NCI-H2081 treated with DMSO at 0.1 percent for 48 hours (cell line): ENCODE data around the gene DNHD1.

ENCODE experiments used
- DNase-seq: peaks from one replicate; lab custom pipeline; 2025; lab: John Stamatoyannopoulos, UW

DNHD1 gene

DNA sequence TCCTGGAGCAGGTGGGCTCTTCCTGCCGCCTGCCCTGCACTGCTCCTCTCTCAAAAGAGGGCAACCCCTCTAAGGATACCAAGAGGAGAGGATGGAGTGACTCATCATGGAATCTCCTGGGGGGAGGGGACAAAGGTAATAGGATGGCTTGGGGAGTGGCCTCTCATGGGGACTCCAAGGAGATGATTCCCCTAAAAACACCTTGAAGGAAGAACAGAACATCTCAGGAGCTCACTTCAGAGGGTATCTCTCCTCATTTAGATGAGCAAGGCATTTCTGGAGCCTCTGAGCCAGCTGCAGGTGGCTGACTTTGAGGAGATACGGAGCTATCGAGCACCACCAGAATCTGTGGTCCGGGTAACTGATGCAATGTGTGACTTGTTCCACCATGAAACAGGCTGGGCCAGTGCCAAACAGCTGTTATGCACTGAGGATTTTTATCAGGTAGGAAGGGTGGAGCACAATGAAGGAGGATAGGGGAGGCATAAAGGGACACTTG, 66.1 kb downstream of the DNHD1 start:
- no peak for DNase-seq

DNA sequence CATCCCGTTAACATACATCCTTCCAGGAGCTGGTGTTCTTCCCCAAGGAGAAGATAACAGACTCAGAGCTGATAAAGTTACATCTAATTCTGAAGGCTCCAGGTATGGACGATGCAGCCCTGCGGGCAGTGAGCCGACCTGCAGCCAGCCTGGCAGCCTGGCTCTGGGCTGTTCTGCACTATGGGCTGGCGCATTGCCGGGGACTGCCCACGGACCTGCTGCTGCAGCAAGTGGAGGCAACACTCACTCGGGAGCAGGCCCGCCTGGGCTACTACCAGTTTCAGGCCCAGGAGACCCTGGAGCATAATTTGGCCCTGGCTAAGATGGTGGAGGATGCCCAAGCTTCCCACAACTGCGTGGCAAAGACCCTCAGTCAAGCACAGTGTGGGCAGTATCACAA, 66.6 kb downstream of the DNHD1 start:
- DNase-seq, result no peak

DNA sequence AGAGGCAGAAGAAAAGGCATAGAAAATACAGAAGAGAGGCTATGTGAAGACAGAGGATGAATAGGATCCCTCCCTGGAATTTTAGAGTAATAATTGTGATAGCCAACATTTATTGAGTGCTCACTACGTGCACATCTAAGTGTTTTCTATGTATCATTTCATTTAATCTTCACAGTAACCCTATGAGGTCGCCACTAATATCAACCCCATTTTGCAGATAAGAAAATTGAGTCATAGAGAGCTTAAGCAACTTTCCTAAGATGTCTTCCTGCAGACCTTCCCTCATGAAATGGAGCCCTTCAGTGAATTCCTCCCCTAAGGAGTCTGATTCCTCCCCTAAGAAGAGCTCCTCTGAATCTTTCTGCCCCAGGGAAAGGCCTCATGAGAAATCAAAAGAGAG, 68.2 kb downstream of the DNHD1 start:
- DNase-seq, result no peak

DNA sequence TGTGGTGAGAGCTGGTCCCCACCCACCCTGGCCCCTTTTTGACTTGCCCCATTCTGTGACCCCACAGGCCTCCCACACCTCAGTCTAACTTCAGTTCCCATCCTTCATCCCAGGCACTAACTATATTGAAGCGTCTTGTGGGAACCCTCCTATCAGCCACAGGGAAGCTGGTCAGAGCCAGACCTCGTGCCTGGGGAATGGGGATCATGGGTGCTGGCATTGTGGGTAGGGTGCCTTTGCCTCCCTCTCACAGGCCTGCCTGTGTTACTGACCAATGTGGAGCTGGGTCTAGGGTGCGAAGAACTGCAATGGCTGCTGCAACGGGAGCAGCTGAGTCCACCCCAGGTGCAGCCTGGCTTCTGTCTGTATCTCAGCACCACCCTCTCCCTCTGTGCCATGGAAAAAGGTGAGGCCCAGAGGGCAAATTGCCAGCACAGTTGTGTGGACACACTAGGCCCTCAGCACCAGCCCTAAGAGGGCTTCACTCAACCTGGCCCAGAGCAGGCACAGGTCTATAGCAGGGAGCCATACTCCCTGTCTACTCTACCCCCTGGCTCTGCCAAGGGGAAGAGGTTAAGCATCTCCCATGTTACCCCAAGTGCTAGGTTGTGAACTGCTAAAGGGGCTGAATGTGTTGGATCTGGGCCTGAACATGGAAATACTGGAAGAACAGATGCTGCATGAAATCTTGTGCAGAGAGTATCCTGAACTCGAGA, 69.1 kb downstream of the DNHD1 start:
- DNase-seq, result no peak

DNA sequence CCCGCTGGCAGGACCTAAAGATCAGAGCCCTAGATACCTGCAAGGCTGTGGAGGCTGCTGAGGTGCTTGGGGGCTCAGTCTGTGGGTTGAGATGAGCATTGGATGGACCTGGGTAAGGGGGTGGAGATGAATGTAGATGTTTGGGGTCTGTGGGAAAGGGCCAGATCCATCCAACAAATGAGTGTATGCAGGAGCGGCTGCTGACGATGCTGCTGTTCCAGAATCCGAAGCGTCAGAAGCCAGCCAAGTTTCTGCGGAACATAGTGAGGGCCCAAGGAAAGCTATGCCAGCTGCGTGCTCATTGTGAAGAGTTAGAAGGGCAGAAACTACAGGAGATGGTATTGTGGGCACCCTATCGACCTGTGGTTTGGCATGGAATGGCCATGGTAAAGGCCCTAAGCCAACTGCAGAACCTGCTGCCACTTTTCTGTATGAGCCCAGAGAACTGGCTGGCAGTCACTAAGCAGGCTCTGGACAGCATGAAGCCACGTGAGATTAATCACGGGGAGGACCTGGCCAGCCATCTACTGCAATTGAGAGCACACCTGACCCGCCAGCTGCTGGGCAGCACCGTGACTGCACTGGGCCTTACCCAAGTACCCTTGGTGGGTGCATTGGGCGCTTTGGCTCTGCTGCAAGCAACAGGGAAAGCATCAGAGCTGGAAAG, 69.8 kb downstream of the DNHD1 start:
- no peak for DNase-seq

DNA sequence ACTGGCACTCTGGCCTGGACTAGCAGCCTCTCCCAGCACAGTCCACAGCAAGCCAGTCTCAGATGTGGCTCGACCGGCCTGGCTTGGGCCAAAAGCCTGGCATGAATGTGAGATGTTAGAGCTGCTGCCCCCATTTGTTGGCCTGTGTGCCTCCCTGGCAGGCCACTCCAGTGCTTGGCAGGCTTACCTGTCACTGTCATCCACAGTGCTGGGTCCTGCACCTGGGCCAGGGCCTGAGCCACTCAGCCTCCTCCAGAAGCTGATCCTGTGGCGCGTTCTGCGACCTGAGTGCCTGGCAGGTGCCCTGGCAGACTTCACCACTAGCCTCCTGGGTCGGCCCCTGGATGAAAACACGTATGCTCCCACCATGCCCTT, 70.3 kb downstream of the DNHD1 start:
- no peak for DNase-seq

DNA sequence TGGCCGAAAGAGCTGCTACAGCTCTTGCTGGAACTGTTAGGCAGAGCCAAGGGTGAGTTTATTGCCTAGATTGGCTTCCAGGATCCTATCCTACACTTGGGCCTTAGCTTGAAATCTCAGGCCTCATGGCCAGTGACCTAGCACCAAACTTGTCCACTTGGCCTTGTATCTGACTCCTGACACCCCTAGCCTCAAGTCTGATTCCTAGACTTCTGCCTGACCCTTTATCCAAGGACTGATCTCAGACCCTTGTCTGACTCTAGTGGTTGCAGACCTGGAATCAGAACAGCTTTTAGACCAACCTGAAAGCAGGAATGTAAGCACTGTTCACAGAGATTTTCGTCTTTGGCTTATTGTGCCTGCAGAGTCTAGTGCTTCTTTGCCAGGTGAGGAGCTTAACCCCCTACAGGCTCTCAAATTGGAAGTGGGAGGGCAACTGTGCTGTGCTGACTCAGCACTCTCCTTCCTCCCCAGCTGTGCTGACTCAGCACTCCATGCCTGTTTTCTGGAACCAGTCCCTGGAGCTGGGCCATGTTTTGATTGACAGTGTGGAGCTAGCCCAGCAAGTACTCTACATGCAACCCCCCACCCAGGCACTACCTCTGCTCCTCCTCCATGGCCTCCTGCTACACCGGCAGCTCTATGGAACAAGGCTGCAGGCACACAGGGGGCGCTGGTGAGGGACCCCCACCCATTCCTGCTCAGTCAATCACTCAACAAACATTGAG, 71.3 kb downstream of the DNHD1 start:
- DNase-seq, result no peak

DNA sequence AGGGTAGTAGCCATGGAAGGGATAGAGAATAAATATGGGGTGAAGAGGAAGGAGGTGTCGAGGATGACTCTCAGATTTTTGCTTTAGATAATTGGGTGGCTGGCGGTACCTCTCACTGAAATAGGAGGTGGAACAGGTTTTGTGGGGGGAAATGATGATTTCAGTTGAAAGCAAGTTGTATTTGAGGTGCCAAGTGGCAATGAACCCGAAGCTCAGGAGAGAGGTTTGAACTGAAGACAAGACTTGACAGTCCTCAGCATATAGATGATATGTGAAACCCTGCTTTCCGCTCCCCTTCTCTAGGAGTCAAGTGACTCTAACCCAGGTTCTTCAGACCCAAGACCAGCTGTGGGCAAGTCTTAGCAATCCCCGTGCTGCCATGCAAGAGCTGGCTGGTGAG, 72.6 kb downstream of the DNHD1 start:
- no peak for DNase-seq

DNA sequence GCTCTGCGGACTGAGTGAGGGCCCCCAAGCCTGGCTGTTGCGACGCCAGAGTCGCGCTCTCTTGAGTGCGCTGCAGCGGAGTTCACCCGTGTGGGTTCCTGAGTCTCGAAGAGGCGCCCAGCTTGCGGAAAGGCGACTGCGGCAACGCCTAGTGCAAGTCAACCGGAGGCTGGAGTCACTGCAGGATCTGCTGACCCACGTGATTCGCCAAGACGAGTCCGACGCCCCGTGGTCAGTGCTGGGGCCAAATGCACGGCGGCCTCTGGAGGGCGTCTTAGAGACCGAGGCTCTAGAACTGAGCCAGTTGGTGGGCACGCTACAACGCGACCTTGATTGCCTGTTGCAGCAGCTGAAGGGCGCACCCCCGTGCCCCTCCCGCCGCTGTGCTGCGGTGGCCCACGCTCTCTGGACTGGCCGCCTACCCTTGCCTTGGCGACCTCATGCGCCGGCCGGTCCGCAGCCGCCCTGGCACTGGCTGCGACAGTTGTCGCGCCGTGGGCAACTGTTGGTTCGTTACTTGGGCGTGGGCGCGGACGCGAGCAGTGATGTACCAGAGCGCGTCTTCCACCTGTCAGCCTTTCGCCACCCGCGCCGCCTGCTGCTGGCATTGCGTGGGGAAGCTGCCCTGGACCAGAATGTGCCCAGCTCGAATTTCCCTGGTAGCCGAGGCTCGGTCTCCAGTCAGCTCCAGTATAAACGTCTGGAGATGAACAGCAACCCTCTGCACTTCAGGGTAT, 73.8 kb downstream of the DNHD1 start:
- no peak for DNase-seq

DNA sequence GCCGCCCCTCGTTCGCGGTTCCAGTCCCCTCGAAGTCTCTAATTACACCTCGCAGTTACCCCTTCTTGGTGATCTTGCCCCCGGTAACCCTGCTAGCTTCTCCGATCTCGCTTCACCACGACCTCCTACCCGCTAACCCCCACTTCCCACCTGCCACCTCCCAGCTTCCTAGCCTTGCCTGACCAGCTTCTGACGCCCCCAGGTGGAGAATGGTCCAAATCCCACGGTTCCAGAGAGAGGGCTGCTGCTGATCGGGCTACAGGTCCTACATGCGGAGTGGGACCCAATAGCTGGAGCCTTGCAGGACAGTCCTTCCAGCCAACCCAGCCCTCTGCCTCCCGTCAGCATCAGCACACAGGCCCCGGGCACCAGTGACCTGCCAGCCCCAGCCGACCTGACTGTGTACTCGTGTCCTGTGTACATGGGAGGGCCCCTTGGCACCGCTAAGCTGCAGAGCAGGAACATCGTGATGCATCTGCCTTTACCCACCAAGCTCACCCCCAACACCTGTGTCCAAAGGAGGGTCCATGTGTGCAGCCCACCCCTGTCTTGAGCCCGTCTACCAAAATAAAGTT, 74.4 kb downstream of the DNHD1 start:
- DNase-seq, result no peak

DNA sequence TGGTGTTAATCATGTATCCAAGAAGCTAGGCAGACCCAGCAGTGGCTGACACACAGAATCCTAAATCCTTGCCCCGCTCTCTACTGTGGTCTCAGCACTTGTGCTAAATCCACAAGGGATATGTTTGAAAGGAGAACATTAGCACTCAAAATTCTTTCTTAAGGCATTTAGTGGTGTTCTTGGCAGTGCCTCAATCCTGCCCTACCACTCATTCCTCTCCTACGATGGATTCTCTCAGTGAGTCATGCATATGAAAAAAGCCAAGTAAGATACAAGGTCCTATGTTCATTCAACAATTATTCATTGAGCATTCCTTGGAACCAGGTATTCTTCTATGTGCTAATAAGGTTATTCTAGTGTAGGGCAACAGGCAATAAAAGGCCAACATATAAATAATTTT, 75.1 kb downstream of the DNHD1 start:
- DNase-seq, result no peak

DNA sequence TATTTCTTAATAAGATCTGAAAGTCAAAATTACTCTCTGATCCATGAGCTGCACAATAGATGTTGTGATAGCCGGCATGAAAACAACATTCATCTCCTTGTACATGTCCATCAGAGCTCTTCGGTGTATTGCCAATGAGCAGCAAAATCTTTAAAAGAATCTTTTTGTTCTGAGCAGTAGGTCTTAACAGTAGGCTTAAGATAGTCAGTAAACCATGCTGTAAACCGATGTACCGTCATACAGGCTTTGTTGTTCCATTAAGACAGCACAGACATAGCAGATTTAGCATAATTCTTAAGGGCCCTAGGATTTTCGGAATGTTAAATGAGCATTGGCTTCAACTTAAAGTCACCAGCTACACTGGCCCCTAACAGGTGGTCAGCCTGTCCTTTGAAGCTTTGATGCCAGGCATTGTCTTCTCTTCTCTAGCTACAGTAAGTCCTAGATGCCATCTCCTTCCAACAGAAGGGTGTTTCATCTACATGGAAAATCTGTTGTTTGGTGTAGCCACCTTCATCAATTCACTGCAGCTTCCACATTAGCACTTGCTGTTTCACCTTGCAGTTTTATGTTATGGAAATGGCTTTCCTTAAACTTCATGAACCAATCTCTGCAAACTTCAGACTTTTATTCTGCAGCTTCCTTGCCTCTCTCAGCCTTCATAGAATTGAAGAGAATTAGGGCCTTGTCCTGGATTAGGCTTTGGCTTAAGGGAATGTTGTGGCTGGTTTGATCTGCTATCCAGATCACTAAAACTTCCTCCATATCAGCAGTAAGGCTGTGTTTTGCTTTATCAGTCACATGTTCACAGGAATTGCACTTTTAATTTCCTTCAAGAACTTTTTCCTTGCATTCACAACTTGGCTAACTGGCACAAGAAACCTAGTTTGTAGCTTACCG, 78.0 kb downstream of the DNHD1 start:
- no peak for DNase-seq

DNA sequence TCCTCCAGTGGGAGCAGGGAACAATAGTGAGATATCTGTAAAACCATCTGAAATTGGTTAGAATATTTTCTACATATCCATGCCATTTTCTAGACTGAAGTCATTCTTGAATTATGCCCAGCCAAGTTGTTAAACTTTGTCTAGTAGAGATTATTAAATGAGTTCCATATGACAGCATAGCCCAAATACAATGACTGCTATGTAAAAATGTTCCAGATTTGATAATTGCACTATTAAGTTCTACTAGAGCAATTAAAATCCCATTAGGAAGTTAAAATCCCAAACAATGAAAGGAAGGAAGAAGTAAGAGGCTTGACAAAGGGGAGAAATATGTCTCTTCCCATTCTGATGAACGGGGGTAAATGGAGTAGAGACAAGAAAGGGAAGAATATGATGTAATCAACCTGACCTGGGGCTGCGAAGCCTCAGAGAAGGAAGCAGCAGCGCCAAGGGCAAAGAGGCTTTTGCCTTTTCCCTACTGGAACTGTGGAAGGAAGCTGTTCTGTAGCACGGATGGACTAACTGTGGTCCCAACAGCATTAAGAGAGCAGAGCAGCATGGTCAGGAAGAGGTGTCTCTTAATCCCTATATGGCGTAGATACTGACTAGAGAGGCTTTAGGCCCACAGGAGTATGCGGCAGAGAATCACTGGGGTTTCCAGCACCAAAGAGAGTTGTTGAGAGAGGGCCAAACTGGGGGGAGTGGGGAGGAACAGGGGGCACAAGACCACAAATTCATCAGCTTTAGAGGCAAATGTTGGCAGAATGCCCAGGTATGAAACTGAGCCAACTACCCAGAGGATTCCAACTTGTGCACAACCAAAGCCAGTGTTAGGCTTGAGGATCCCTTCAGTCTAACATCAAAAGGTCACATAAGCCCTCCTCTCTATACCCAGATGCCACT, 79.6 kb downstream of the DNHD1 start:
- peak; percentile 11 for DNase-seq

DNA sequence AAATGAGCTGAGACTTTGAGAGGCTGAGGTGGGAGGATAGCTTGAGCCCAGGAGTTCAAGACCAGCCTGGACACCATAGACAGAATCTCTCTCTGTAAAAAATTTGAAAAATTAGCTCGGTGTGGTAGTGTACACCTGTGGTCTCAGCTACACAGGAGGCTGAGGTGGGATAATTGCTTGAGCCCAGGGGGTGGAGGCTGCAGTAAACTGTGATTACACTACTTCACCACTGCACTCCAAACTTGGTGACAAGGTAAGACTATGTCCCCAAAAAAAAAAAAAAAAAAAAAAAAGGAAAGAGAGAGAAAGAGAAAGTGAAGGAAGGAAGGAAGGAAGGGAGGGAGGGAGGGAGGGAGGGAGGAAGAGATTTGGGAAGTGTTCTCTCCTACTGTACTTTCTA, 81.1 kb downstream of the DNHD1 start:
- DNase-seq, result no peak

DNA sequence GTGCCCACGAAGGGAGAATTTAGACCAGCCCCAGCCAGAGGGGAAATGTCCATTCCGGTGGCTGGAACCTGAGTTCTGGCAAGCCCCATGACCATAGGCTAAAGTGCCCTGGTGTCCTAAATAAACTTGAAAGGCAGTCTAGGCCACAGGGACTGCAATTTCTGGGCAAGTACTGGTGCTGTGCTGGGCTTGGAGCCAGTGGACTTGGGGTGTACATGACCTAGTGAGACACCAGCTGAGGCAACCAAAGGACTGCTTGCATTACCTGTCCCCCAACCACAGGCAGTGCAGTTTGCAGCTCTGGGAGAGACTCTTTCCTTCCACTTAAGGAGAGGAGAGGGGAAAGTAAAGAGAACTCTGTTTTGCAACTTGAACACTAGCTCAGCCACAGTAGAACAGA, 82.6 kb downstream of the DNHD1 start:
- no peak for DNase-seq

DNA sequence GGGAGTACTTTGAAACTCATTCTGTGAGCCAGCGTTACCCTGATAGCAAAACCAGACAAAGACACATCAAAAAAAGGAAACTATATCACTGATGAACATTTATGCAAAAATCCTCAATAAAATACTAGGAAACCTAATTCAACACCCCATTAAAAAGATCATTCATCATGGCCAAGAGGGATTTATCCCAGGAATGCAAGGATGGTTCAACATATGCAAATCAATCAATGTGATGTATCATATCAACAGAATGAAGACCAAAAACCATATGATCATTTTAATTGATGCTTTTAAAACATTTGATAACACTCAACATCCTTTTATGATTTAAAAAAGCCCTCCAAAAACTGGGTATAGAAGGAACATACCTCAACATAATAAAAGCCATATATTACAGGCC, 86.5 kb downstream of the DNHD1 start:
- no peak for DNase-seq

DNA sequence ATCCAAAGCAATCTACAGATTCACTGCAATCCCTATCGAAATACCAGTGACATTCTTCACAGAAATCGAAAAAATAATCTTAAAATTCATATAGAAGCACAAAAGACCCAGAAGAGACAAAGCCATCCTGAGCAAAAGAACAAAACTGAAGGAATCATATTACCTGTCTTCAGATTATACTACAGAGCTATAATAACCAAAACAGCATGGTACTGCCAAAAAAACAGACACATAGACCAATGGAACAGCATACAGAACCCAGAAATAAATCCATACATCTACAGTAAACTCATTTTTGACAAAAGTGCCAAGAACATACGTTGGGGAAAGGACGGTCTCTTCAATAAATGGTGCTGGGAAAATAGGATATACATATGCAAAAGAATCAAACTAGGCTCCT, 87.4 kb downstream of the DNHD1 start:
- DNase-seq, result no peak

DNA sequence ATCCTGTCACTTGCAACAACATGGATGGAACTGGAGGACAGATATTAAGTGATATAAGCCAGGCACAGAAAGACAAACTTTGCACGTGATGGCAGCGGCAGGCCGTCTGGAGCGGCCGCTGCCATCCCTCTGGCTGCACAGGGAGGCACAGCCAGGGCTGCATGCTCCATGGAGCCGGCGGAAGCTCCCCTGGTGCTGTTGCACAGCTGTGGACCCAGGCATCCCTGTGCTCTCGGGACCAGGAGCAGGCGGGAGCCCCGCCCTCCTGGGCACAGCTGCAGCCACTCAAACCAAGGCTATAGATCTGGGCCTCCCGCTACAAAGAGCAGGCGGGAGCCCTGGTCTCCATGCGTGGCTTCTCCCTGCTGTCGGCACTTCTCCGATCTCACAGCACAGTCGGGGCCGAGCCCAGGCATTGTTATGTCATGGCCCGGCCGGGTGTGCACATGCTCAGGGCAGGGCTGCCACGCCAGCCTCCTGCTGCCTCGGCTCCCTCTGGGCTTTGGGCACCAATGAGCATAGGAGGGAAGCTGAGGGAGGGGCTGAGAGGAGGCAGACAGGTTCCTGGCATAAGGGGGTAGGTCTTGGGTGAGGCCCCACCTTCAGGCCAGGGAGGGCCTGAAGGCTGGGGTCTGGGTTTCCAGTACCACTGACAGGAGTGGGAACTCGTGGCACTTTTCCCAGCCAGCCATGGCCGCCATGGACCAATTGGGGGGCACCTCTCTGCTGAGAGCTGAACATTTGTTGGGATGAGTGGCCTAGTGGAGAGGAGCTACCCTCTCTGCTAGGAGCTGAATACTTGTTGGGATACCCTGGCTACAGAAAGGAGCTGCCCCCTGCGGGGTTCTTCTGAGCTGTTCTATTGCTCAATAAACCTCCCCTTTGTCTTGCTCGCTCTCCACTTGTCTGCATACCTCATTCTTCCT, 89.6 kb downstream of the DNHD1 start:
- DNase-seq, result no peak
